ENCODE measurements around the gene DIP2C. TPM values are rescaled to one million over a fixed set of nuclear protein-coding genes. Genes with fewer than 3 reads are reported as not detected.

Gene DIP2C
- total RNA-seq, 1 donor from 2014 or later: 11.4 TPM

DNA sequence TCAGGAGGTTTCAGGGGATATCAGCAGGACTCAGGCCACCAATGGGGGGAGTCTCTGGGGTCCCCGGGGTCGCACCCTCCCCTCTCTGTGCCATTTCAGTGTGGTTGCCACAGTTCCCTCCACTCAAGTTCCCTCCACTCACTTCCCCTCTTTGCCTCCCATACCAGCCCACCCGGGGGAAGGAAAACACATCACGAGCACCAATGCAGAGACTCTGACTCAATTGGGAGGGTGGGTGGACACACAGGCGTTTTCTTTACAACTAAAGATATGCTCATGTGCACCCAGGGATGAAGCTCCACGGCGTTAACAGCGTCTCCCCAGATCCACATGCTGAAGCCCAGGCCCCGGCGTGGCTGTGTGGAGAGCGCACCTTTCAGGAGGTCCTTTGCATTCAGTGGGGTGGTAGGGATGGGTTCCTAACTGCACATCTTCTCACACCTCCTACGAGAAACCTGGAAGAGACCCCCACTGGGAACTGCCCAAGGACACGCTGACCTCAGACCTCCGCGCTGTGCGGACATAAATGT is 300.1 kb downstream of the DIP2C start:
- no peak for DNase-seq (ENCODE audit: low read depth)

GRCh38 chr10:388661-389045 is 300.8 kb downstream of the DIP2C start:
- TF ChIP-seq, protein P1, sequence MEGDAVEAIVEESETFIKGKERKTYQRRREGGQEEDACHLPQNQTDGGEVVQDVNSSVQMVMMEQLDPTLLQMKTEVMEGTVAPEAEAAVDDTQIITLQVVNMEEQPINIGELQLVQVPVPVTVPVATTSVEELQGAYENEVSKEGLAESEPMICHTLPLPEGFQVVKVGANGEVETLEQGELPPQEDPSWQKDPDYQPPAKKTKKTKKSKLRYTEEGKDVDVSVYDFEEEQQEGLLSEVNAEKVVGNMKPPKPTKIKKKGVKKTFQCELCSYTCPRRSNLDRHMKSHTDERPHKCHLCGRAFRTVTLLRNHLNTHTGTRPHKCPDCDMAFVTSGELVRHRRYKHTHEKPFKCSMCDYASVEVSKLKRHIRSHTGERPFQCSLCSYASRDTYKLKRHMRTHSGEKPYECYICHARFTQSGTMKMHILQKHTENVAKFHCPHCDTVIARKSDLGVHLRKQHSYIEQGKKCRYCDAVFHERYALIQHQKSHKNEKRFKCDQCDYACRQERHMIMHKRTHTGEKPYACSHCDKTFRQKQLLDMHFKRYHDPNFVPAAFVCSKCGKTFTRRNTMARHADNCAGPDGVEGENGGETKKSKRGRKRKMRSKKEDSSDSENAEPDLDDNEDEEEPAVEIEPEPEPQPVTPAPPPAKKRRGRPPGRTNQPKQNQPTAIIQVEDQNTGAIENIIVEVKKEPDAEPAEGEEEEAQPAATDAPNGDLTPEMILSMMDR (conservative IDR thresholded peaks at IDR 0.05; ENCODE audit: low read depth, low read length): no peak
- H3K4me3 ChIP-seq (ENCODE audit: low read depth, low read length): no peak overlapping the region
- DNase-seq (ENCODE audit: low read depth): no peak

More for the DNA sequence above, 300.1 kb downstream of the DIP2C start:
- TF ChIP-seq, protein P1 (conservative IDR thresholded peaks at IDR 0.05; ENCODE audit: low read depth, low read length): no peak
- H3K4me3 ChIP-seq (ENCODE audit: low read depth, low read length): no peak overlapping the region

DNA sequence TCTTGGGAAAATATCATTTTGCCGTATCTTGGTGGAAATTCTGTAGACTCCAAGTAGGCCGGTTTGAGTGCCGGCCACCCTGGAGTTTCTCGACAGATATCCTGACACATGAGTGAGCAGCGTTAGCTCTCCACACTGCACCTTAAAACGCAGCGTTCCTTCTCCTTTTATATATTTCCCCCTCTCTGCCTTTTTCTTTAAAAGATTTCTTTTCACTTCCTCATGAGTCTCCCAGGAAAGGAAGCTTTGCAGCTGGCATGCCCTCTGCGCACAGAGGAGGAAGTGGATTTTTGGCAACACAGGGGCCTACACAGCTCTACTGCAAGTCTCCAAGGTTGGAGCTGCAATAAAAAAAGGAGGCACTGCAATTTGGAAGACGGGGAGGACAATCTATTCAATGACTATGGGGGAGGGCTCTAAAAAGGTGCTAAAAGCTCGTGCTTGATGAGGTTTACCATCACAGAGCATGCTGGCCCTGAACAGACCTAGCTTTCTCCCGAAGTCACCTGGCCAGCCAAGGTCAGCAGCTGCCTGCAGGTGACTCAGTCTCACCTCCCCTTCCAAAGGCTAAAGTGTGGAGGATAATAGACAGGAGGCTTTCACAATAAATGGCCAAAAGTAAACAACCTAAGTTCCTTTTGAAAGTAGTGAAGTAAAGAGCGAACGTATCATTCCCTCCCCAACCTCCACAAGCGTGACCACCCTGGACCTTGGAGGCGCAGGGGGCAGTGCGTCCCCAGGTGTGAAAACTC is 301.4 kb downstream of the DIP2C start:
- DNase-seq (ENCODE audit: low read depth): no peak
- no peak overlapping the region for H3K4me3 ChIP-seq (ENCODE audit: low read depth, low read length)
- TF ChIP-seq, protein P1 (conservative IDR thresholded peaks at IDR 0.05; ENCODE audit: low read depth, low read length): no peak

DNA sequence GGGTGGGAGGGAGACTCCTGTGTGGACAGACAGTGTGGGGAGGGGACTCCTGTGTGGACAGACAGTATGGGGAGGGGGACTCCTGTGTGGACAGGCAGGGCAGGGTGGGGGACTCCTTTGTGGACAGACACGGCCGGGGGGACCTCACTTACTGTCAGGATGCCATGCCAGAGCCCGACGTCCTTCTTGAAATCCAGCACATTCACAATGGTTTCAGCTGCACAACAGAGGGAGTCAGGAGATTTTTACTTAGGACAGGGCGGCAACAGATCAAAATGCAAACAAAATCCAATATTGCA is 301.9 kb downstream of the DIP2C start:
- DNase-seq (ENCODE audit: low read depth): no peak
- TF ChIP-seq, protein P1 (conservative IDR thresholded peaks at IDR 0.05; ENCODE audit: low read depth, low read length): no peak
- no peak overlapping the region for H3K4me3 ChIP-seq (ENCODE audit: low read depth, low read length)

GRCh38 chr10:386771-387592 is 302.5 kb downstream of the DIP2C start:
- TF ChIP-seq, protein P1 (conservative IDR thresholded peaks at IDR 0.05; ENCODE audit: low read depth, low read length): no peak

GRCh38 chr10:385571-386300 is 303.7 kb downstream of the DIP2C start:
- TF ChIP-seq, protein P1 (conservative IDR thresholded peaks at IDR 0.05; ENCODE audit: low read depth, low read length): no peak
- no peak for DNase-seq (ENCODE audit: low read depth)
- no peak overlapping the region for H3K4me3 ChIP-seq (ENCODE audit: low read depth, low read length)

More at GRCh38 chr10:386771-387592, 302.5 kb downstream of the DIP2C start:
- no peak for DNase-seq (ENCODE audit: low read depth)
- no peak overlapping the region for H3K4me3 ChIP-seq (ENCODE audit: low read depth, low read length)
